Tibial nerve (tissue), 3 donors: Measurements from ENCODE around the gene GABBR2.

Source experiments
- POLR2A ChIP-seq, 2 donors: fragments of 450-650 bp; IDR thresholded peaks; one replicate each; pipeline ENCODE4 v1.6.1; 2017; ENCODE audit warnings: antibody characterized with exemption in 2 of 2, mild to moderate bottlenecking in 2 of 2, moderate library complexity in 2 of 2
- TF ChIP-seq, protein P1 (sequence below), 5 experiments: fragments of 200-600 bp in 3 of 5; fragments of 450-650 bp in 2 of 5; sonication (generic) in 3 of 5; IDR thresholded peaks; one replicate each; pipeline ENCODE4 v1.5.1; 2016 to 2019; ENCODE audit warnings: antibody characterized with exemption in 5 of 5, mild to moderate bottlenecking in 3 of 5, moderate library complexity in 2 of 5

DNA sequence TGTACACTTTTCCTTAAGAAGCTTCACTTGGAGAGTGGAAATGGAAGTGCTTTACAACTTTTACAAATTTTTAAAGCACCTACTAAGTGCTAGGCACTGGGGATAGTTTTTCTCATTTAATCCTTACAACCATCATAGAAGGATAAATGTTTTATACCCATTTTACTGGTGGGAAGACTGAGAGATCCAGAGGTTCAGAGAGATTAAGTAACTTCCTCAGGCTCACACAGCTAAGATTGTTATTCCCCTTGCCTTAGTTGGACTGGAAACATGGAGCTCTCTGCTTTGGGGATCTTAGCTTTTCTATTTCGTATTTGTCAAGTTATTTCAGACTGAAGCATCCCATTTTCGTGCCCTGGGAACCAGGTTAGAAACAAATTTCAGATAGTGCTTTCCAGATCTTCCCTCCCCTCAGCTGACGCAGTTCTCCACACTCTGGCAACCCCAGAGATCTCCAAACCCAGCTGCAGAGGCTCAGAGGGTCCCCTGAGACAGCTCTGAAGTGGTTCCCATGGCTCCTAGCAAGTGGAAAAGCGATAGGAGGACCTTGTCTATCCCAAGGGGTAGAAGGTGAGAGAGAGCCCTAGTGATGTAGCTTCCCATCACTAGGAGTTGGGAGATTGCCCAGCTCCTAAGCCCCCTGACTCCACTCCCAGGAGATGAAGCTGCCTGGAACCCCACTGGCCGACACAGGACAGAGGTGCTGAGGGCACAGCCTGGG is 16.2 kb upstream of the GABBR2 start:
- TF ChIP-seq, protein P1, sequence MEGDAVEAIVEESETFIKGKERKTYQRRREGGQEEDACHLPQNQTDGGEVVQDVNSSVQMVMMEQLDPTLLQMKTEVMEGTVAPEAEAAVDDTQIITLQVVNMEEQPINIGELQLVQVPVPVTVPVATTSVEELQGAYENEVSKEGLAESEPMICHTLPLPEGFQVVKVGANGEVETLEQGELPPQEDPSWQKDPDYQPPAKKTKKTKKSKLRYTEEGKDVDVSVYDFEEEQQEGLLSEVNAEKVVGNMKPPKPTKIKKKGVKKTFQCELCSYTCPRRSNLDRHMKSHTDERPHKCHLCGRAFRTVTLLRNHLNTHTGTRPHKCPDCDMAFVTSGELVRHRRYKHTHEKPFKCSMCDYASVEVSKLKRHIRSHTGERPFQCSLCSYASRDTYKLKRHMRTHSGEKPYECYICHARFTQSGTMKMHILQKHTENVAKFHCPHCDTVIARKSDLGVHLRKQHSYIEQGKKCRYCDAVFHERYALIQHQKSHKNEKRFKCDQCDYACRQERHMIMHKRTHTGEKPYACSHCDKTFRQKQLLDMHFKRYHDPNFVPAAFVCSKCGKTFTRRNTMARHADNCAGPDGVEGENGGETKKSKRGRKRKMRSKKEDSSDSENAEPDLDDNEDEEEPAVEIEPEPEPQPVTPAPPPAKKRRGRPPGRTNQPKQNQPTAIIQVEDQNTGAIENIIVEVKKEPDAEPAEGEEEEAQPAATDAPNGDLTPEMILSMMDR (IDR thresholded peaks at IDR 0.05) = no peak
- no peak for TF ChIP-seq POLR2A (IDR thresholded peaks at IDR 0.05)
